Lung microvascular endothelial cell (primary cell): ENCODE data around the gene MRPS30. TPM values are rescaled to one million over a fixed set of nuclear protein-coding genes. Genes with fewer than 3 reads are reported as not detected.
"Not testable (repeated sequence)": the region's sequence is repeated elsewhere in the genome, so short reads cannot be mapped to it uniquely, and the experiment has no call there.

Experiments used
- DNase-seq, 2 donors: peaks; one replicate each; pipeline versions ENCODE4 v3.0.0 to v3.0.0-alpha.2; 2010; ENCODE audit warnings: low read depth in 2 of 2
- total RNA-seq: library from RNA; depleted of rRNA; stranded (reverse); fragments of >200 nt; gene quantifications from 2 replicates; pipeline ENCODE4 v1.2.1, GENCODE V29; 2014

MRPS30 gene
- 37.9 and 64.5 TPM in 2 replicates for total RNA-seq

GRCh38 chr5:44808435-44809214, at the start of gene MRPS30:
MRPS30 (plus strand) TSS chr5:44808947; CDS start chr5:44808963, 16 bp downstream.
- DNase-seq: peak; percentile 99

GRCh38 chr5:44769200-44769876, 39.4 kb upstream of the MRPS30 start:
- DNase-seq: no peak

- DNase-seq: no peak
Measured at GRCh38 chr5:44769877-44770209, 38.9 kb upstream of the MRPS30 start.

GRCh38 chr5:44770780-44771717, 37.7 kb upstream of the MRPS30 start:
- DNase-seq: no peak

GRCh38 chr5:44772397-44772796, 36.4 kb upstream of the MRPS30 start:
- not testable (repeated sequence) for DNase-seq

GRCh38 chr5:44774279-44774880, 34.4 kb upstream of the MRPS30 start:
- peak; percentile 54 to 63 for DNase-seq

- DNase-seq: no peak
Measured at GRCh38 chr5:44779167-44779566, 29.6 kb upstream of the MRPS30 start.

GRCh38 chr5:44783634-44784315, 25.0 kb upstream of the MRPS30 start:
- no peak for DNase-seq

GRCh38 chr5:44787731-44788130, 21.0 kb upstream of the MRPS30 start:
- DNase-seq: no peak

GRCh38 chr5:44789372-44789995, 19.3 kb upstream of the MRPS30 start:
- peak; percentile 66 to 77 for DNase-seq

GRCh38 chr5:44792031-44792673, 16.6 kb upstream of the MRPS30 start:
- not testable (repeated sequence) for DNase-seq

- no peak for DNase-seq
Measured at GRCh38 chr5:44794371-44794770, 14.4 kb upstream of the MRPS30 start.

GRCh38 chr5:44795496-44795895, 13.3 kb upstream of the MRPS30 start:
- no peak for DNase-seq

GRCh38 chr5:44797841-44798240, 10.9 kb upstream of the MRPS30 start:
- no peak for DNase-seq

GRCh38 chr5:44801992-44802391, 6.8 kb upstream of the MRPS30 start:
- DNase-seq: no peak

GRCh38 chr5:44806608-44807007, 2.1 kb upstream of the MRPS30 start:
- no peak for DNase-seq

- DNase-seq: no peak
Measured at GRCh38 chr5:44807269-44807668, 1.5 kb upstream of the MRPS30 start.

- DNase-seq: peak; percentile 68 to 76
Measured at GRCh38 chr5:44809215-44809955, 638 bp downstream of the MRPS30 start.

GRCh38 chr5:44809956-44810420, 1.2 kb downstream of the MRPS30 start:
- DNase-seq: no peak
